ENCODE measurements around the gene GFER. TPM values are rescaled to one million over a fixed set of nuclear protein-coding genes. Genes with fewer than 3 reads are reported as not detected.

Gene GFER
- total RNA-seq, 4 donors from 2014 or later = 12.8 to 45.6 (median 25.1) TPM

DNA sequence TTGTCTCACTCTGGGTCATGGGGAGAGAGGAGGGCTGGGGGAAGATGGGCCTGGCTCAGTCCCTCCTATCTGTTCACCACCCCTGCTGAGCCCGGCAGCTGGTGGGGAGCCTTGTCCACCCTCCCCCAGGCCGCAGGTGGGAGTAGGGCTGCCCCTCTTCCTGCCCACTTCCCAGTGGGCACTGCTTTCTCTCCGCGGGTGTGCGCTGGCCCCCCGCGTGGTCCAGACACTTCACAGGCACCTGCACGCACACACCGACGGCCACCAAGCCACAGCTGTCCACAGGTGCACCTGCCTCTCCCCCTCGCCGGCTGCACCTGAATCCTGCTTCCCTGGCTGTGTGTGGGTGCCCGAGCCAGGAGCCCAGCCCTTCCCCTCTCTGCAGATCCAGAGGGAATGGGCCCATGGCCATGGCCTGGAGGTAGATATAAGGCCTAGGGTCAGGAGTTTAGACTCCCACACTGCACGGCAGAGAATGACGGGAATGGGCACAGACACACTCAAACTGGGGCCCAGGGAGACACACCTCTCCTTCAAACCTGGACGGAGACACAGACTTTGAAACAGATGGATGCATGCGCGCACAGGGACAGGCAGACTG is 44.7 kb downstream of the GFER start:
- H3K36me3 ChIP-seq = peaks cover 0 to 11% of the 10 kb centered on the region in 2 donors
- TF ChIP-seq POLR2AphosphoS5 (IDR thresholded peaks at IDR 0.05) (no peak), EP300 (IDR thresholded peaks at IDR 0.05) (no peak), POLR2A (IDR thresholded peaks at IDR 0.05) (no peak)
- TF ChIP-seq, protein P1, sequence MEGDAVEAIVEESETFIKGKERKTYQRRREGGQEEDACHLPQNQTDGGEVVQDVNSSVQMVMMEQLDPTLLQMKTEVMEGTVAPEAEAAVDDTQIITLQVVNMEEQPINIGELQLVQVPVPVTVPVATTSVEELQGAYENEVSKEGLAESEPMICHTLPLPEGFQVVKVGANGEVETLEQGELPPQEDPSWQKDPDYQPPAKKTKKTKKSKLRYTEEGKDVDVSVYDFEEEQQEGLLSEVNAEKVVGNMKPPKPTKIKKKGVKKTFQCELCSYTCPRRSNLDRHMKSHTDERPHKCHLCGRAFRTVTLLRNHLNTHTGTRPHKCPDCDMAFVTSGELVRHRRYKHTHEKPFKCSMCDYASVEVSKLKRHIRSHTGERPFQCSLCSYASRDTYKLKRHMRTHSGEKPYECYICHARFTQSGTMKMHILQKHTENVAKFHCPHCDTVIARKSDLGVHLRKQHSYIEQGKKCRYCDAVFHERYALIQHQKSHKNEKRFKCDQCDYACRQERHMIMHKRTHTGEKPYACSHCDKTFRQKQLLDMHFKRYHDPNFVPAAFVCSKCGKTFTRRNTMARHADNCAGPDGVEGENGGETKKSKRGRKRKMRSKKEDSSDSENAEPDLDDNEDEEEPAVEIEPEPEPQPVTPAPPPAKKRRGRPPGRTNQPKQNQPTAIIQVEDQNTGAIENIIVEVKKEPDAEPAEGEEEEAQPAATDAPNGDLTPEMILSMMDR (IDR thresholded peaks at IDR 0.05) = no peak
- H3K27ac ChIP-seq = peak overlapping the region in 2 of 4 donors; percentile 41 to 85
- peaks cover 0 to 79% (median 34%) of the 10 kb centered on the region in 3 donors for H3K4me1 ChIP-seq
- WGBS, 2 donors (ENCODE audit: low coverage in 1 of 2) = no CpG with 5 or more reads among the region's 18 CpGs
- H3K27me3 ChIP-seq = no peaks in the 10 kb centered on the region
- ATAC-seq = no peak
- peak overlapping the region in 1 of 2 donors; percentile 79 for H3K4me3 ChIP-seq
- no peaks in the 10 kb centered on the region for H3K9me3 ChIP-seq

DNA sequence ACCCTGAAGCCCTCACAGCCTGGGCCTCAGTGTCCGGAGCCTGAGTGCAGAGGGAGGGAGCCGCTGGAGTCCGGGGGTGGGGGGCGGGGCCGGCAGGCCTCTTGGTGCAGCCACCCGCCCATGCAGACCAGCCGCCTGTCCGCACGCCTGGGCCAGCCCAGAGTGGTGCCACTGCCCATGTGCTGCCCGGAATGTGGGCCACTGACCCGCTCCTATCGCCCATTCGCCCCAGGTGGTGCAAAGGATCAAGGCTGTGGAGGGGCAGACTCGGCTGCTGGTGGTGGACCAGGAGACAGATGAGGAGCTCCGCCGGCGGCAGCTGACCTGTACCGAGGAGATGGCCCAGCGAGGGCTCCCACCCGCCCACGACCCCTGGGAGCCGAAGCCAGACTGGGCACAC is 45.4 kb downstream of the GFER start:
- Histone ChIP-seq H3K27ac (peak overlapping the region in 2 of 4 donors; percentile 41 to 92), H3K4me1 (peaks cover 0 to 78% (median 37%) of the 10 kb centered on the region in 3 donors), H3K27me3 (no peaks in the 10 kb centered on the region), H3K4me3 (peak overlapping the region in 1 of 2 donors; percentile 79), H3K9me3 (no peaks in the 10 kb centered on the region), H3K36me3 (peaks cover 0 to 11% of the 10 kb centered on the region in 2 donors)
- ATAC-seq = no peak
- WGBS, 2 donors (ENCODE audit: low coverage in 1 of 2) = no CpG with 5 or more reads among the region's 22 CpGs
- TF ChIP-seq, protein P1 (IDR thresholded peaks at IDR 0.05) = no peak
- TF ChIP-seq POLR2A (IDR thresholded peaks at IDR 0.05) (no peak), EP300 (IDR thresholded peaks at IDR 0.05) (no peak), POLR2AphosphoS5 (IDR thresholded peaks at IDR 0.05) (no peak)

- peak overlapping the region in 1 of 2 donors; percentile 79 for H3K4me3 ChIP-seq
These were observed 46.0 kb downstream of the GFER start for GRCh38 chr16:2030036-2030435.

GRCh38 chr16:2031081-2031577 is 47.1 kb downstream of the GFER start:
- no peaks in the 10 kb centered on the region for H3K27me3 ChIP-seq
- H3K4me3 ChIP-seq = peak overlapping the region in 1 of 2 donors; percentile 79
- H3K9me3 ChIP-seq = no peaks in the 10 kb centered on the region
- ATAC-seq = peak; percentile 2
- 54% methylated on average over 3 of the region's 11 CpGs; no CpG with 5 or more reads in 1 of the 2 donors for WGBS, 2 donors (ENCODE audit: low coverage in 1 of 2)
- peaks cover 0 to 82% (median 49%) of the 10 kb centered on the region in 3 donors for H3K4me1 ChIP-seq
- TF ChIP-seq POLR2AphosphoS5 (IDR thresholded peaks at IDR 0.05) (no peak), POLR2A (IDR thresholded peaks at IDR 0.05) (no peak), EP300 (IDR thresholded peaks at IDR 0.05) (no peak)
- TF ChIP-seq, protein P1 (IDR thresholded peaks at IDR 0.05) = no peak
- peak overlapping the region in 3 of 4 donors; percentile 90 to 92 (median 92) for H3K27ac ChIP-seq
- H3K36me3 ChIP-seq = peaks cover 0 to 11% of the 10 kb centered on the region in 2 donors

More at GRCh38 chr16:2030036-2030435, 46.0 kb downstream of the GFER start:
- Histone ChIP-seq H3K27ac (peak overlapping the region in 2 of 4 donors; percentile 37 to 92), H3K36me3 (peaks cover 0 to 11% of the 10 kb centered on the region in 2 donors), H3K4me1 (peaks cover 0 to 82% (median 42%) of the 10 kb centered on the region in 3 donors), H3K9me3 (no peaks in the 10 kb centered on the region), H3K27me3 (no peaks in the 10 kb centered on the region)
- TF ChIP-seq, protein P1 (IDR thresholded peaks at IDR 0.05) = no peak
- no peak for TF ChIP-seq POLR2A (IDR thresholded peaks at IDR 0.05)
- TF ChIP-seq EP300 (IDR thresholded peaks at IDR 0.05) = no peak
- TF ChIP-seq POLR2AphosphoS5 (IDR thresholded peaks at IDR 0.05) = no peak
- ATAC-seq = no peak
- WGBS, 2 donors (ENCODE audit: low coverage in 1 of 2) = no CpG with 5 or more reads among the region's 11 CpGs

Data from gastroesophageal sphincter (tissue), 4 donors.